Left ventricle myocardium inferior (tissue), 1 donor: Measurements from ENCODE around the gene CTU1. TPM values are rescaled to one million over a fixed set of nuclear protein-coding genes. Genes with fewer than 3 reads are reported as not detected.

Experiments used
- DNase-seq: peaks from one replicate; pipeline ENCODE4 v3.0.0-alpha.2; 2020
- H3K27ac ChIP-seq: fragments of 200-600 bp; replicated peaks from 2 replicates; pipeline ENCODE4 v1.8.0; 2021
- H3K27me3 ChIP-seq: fragments of 200-600 bp; 2 replicates; pipeline ENCODE4 v1.8.0; 2021; ENCODE audit warnings: low read depth
- H3K36me3 ChIP-seq: fragments of 200-600 bp; 2 replicates; pipeline ENCODE4 v1.8.0; 2021
- H3K4me1 ChIP-seq: fragments of 200-600 bp; 2 replicates; pipeline ENCODE4 v1.8.0; 2021
- H3K4me3 ChIP-seq: fragments of 200-600 bp; 2 replicates; pipeline ENCODE4 v1.8.0; 2021; ENCODE audit warnings: mild to moderate bottlenecking, moderate library complexity
- H3K9me3 ChIP-seq: fragments of 200-600 bp; replicated peaks from 2 replicates; pipeline ENCODE4 v1.8.0; 2021
- intact Hi-C: fragments of 100-400 bp; cut with micrococcal nuclease; formaldehyde crosslinking; loops from one replicate; pipeline ENCODE4 v1.11.0; 2022
- total RNA-seq: library from RNA; stranded (reverse); fragmentation: NEBNext Ultra II Directional; extraction: Animal tissue kit (Norgen Biotek cat#: 25700); gene quantifications from one replicate; pipeline ENCODE4 v1.2.1, GENCODE V29; 2021
- TF ChIP-seq, protein P1 (sequence below): fragments of 200-600 bp; IDR thresholded peaks from 2 replicates; pipeline ENCODE4 v1.8.0; 2021; ENCODE audit warnings: antibody characterized with exemption, mild to moderate bottlenecking, borderline replicate concordance
- donor health status: DM: no; HTN: yes; CAD: no; lungs with severe emphysema.

The CTU1 gene
- total RNA-seq, 1 donor from 2014 or later = 4.4 TPM

DNA sequence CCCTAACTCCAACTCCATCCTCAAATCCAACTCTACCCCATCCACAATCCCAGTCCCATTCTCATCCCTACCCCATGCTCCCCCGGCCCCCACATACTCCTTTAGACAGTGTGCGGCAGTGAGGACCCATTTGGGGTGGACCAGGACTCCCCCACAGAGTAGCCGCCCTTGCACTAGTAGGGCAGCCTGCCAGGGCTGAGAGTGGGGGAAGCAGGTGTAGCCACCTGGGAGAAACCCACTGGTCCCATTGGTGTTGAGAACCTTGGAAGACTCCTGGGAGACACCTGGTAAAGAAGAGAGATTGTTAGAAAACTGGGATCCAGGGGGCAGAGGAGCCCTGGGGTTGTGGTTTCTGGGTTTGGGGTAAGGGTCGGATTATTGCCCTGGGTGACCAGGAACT, 47.9 kb downstream of the CTU1 start:
- H3K4me3 ChIP-seq = no peak overlapping the region
- TF ChIP-seq, protein P1, sequence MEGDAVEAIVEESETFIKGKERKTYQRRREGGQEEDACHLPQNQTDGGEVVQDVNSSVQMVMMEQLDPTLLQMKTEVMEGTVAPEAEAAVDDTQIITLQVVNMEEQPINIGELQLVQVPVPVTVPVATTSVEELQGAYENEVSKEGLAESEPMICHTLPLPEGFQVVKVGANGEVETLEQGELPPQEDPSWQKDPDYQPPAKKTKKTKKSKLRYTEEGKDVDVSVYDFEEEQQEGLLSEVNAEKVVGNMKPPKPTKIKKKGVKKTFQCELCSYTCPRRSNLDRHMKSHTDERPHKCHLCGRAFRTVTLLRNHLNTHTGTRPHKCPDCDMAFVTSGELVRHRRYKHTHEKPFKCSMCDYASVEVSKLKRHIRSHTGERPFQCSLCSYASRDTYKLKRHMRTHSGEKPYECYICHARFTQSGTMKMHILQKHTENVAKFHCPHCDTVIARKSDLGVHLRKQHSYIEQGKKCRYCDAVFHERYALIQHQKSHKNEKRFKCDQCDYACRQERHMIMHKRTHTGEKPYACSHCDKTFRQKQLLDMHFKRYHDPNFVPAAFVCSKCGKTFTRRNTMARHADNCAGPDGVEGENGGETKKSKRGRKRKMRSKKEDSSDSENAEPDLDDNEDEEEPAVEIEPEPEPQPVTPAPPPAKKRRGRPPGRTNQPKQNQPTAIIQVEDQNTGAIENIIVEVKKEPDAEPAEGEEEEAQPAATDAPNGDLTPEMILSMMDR = no peak
- no peak for DNase-seq
- no peaks in the 10 kb centered on the region for H3K36me3 ChIP-seq
- intact Hi-C loops = no loop called here
- no peaks in the 10 kb centered on the region for H3K9me3 ChIP-seq
- peaks cover 57% of the 10 kb centered on the region for H3K27me3 ChIP-seq
- peaks cover 9% of the 10 kb centered on the region for H3K4me1 ChIP-seq
- H3K27ac ChIP-seq = no peak overlapping the region

- DNase-seq = no peak
- TF ChIP-seq, protein P1 = no peak
- Histone ChIP-seq H3K4me3 (no peak overlapping the region), H3K36me3 (no peaks in the 10 kb centered on the region), H3K27me3 (peaks cover 57% of the 10 kb centered on the region), H3K4me1 (peaks cover 3% of the 10 kb centered on the region), H3K27ac (no peak overlapping the region), H3K9me3 (no peaks in the 10 kb centered on the region)
- intact Hi-C loops = no loop called here
These were observed 48.5 kb downstream of the CTU1 start for GRCh38 chr19:51059715-51060114.

GRCh38 chr19:51055866-51056265, 52.3 kb downstream of the CTU1 start:
- TF ChIP-seq, protein P1 = no peak
- H3K27me3 ChIP-seq = peaks cover 51% of the 10 kb centered on the region

More at GRCh38 chr19:51055866-51056265, 52.3 kb downstream of the CTU1 start:
- Histone ChIP-seq H3K36me3 (no peaks in the 10 kb centered on the region), H3K4me3 (no peak overlapping the region), H3K9me3 (no peaks in the 10 kb centered on the region), H3K27ac (no peak overlapping the region), H3K4me1 (no peaks in the 10 kb centered on the region)
- intact Hi-C loops = no loop called here
- DNase-seq = no peak

Other genes starting within 250 kb of the CTU1 start
- gene KLK2, start 235.0 kb downstream of the CTU1 start, total RNA-seq = not detected
- gene KLK4, start 197.0 kb downstream of the CTU1 start, total RNA-seq = not detected
- not detected for gene KLK5, start 155.4 kb downstream of the CTU1 start, total RNA-seq
- not detected for gene KLK6, start 138.8 kb downstream of the CTU1 start, total RNA-seq
- gene KLK7, start 124.5 kb downstream of the CTU1 start, total RNA-seq = not detected
- gene KLK8, start 106.8 kb downstream of the CTU1 start, total RNA-seq = not detected
- gene KLK10, start 88.7 kb downstream of the CTU1 start, total RNA-seq = not detected
- gene KLK11, start 81.8 kb downstream of the CTU1 start, total RNA-seq = not detected
- not detected for gene KLK12, start 73.4 kb downstream of the CTU1 start, total RNA-seq
- not detected for gene KLK13, start 43.3 kb downstream of the CTU1 start, total RNA-seq
- 1.6 TPM for gene KLK14, start 25.5 kb downstream of the CTU1 start, total RNA-seq
- 1.7 TPM for gene SIGLEC9, start 16.5 kb upstream of the CTU1 start, total RNA-seq
- gene SIGLEC7, start 33.9 kb upstream of the CTU1 start, total RNA-seq = 0.47 TPM
- gene CD33, start 116.7 kb upstream of the CTU1 start, total RNA-seq = 3.0 TPM
- not detected for gene SIGLECL1, start 142.7 kb upstream of the CTU1 start, total RNA-seq
- gene IGLON5, start 203.2 kb upstream of the CTU1 start, total RNA-seq = not detected
- gene VSIG10L, start 233.7 kb upstream of the CTU1 start, total RNA-seq = 0.66 TPM